Hepatocyte (in vitro differentiated cells): Measurements from ENCODE around the gene SRPRB.

Source experiments
- CTCF ChIP-seq: fragments of 200-600 bp; sonication (generic); IDR thresholded peaks from 2 replicates; pipeline ENCODE4 v1.5.1; 2016; ENCODE audit warnings: antibody characterized with exemption, mild to moderate bottlenecking; ENCODE audit not compliant: poor library complexity
- EZH2 ChIP-seq: fragments of 200-600 bp; sonication (generic); IDR thresholded peaks from 2 replicates; pipeline ENCODE4 v1.6.1; 2016; ENCODE audit warnings: antibody characterized with exemption, mild to moderate bottlenecking, borderline replicate concordance

- no peak for TF ChIP-seq CTCF
- no peak for TF ChIP-seq EZH2
Measured at GRCh38 chr3:133820129-133820528, 14.5 kb downstream of the SRPRB start.
